Endothelial cell (in vitro differentiated cells): Measurements from ENCODE around the gene ESM1. TPM values are rescaled to one million over a fixed set of nuclear protein-coding genes. Genes with fewer than 3 reads are reported as not detected.
"Not testable (repeated sequence)": the region's sequence is repeated elsewhere in the genome, so short reads cannot be mapped to it uniquely, and the experiment has no call there.

Source experiments
- DNase-seq: peaks from one replicate; pipeline ENCODE4 v3.0.0; 2021; ENCODE audit warnings: low spot score
- H3K27ac Mint-ChIP-seq: one replicate; pipeline ENCODE4 v1.8.0; 2021; ENCODE audit warnings: mixed read lengths, inconsistent platforms; ENCODE audit not compliant: unreplicated experiment
- H3K27me3 Mint-ChIP-seq: one replicate; pipeline ENCODE4 v1.8.0; 2021; ENCODE audit warnings: mild to moderate bottlenecking, moderate library complexity, mixed read lengths, inconsistent platforms; ENCODE audit not compliant: unreplicated experiment
- H3K36me3 Mint-ChIP-seq: one replicate; pipeline ENCODE4 v1.8.0; 2021; ENCODE audit warnings: mild to moderate bottlenecking, low read depth, mixed read lengths, inconsistent platforms; ENCODE audit not compliant: unreplicated experiment
- H3K4me1 Mint-ChIP-seq: one replicate; pipeline ENCODE4 v1.8.0; 2021; ENCODE audit warnings: mild to moderate bottlenecking, mixed read lengths, inconsistent platforms; ENCODE audit not compliant: unreplicated experiment
- H3K4me3 Mint-ChIP-seq: one replicate; pipeline ENCODE4 v1.8.0; 2021; ENCODE audit warnings: mild to moderate bottlenecking, mixed read lengths, inconsistent platforms; ENCODE audit not compliant: unreplicated experiment
- H3K9me3 Mint-ChIP-seq: one replicate; pipeline ENCODE4 v1.8.0; 2021; ENCODE audit warnings: mixed read lengths, inconsistent platforms; ENCODE audit not compliant: unreplicated experiment
- CTCF ChIP-seq: fragments of 200-600 bp; sonication (generic); IDR thresholded peaks from one replicate; pipeline ENCODE4 v1.5.0; 2021; ENCODE audit warnings: antibody characterized with exemption; ENCODE audit not compliant: unreplicated experiment
- total RNA-seq: library from RNA; stranded (reverse); fragmentation: NEBNext Ultra II Directional; extraction: Animal tissue kit (Norgen Biotek cat#: 25700); gene quantifications from one replicate; pipeline ENCODE4 v1.2.1, GENCODE V29; 2021; ENCODE audit not compliant: unreplicated experiment

ESM1 gene
- total RNA-seq, 1 donor from 2014 or later: 8.2 TPM

GRCh38 chr5:55004729-55005128, 19.3 kb upstream of the ESM1 start:
- Mint-ChIP-seq H3K4me3 (no peak overlapping the region), H3K27ac (no peak overlapping the region), H3K9me3 (no peaks in the 10 kb centered on the region), H3K27me3 (peaks cover 2% of the 10 kb centered on the region), H3K36me3 (no peaks in the 10 kb centered on the region), H3K4me1 (peaks cover 2% of the 10 kb centered on the region)
- no peak for DNase-seq
- no peak for TF ChIP-seq CTCF

- H3K4me1 Mint-ChIP-seq: peaks cover 2% of the 10 kb centered on the region
- DNase-seq: no peak
- H3K36me3 Mint-ChIP-seq: no peaks in the 10 kb centered on the region
- no peak overlapping the region for H3K27ac Mint-ChIP-seq
- peaks cover 2% of the 10 kb centered on the region for H3K27me3 Mint-ChIP-seq
- H3K9me3 Mint-ChIP-seq: no peaks in the 10 kb centered on the region
- no peak for TF ChIP-seq CTCF
- no peak overlapping the region for H3K4me3 Mint-ChIP-seq
Observed at GRCh38 chr5:55003432-55004065, 18.2 kb upstream of the ESM1 start.

GRCh38 chr5:55002166-55002565, 16.8 kb upstream of the ESM1 start:
- not testable (repeated sequence) for H3K27me3 Mint-ChIP-seq

GRCh38 chr5:54997081-54997480, 11.7 kb upstream of the ESM1 start:
- Mint-ChIP-seq H3K36me3 (no peaks in the 10 kb centered on the region), H3K4me3 (no peak overlapping the region), H3K27ac (no peak overlapping the region)

More at GRCh38 chr5:55002166-55002565, 16.8 kb upstream of the ESM1 start:
- H3K4me1 Mint-ChIP-seq, H3K27ac Mint-ChIP-seq, H3K9me3 Mint-ChIP-seq, DNase-seq, H3K4me3 Mint-ChIP-seq, H3K36me3 Mint-ChIP-seq: not testable (repeated sequence)

GRCh38 chr5:54996466-54996865, 11.1 kb upstream of the ESM1 start:
- TF ChIP-seq CTCF: no peak
- DNase-seq: no peak
- no peaks in the 10 kb centered on the region for H3K9me3 Mint-ChIP-seq

More at GRCh38 chr5:54997081-54997480, 11.7 kb upstream of the ESM1 start:
- Mint-ChIP-seq H3K9me3 (no peaks in the 10 kb centered on the region), H3K27me3 (peaks cover 7% of the 10 kb centered on the region), H3K4me1 (peaks cover 21% of the 10 kb centered on the region)
- TF ChIP-seq CTCF: no peak
- no peak for DNase-seq

More at GRCh38 chr5:54996466-54996865, 11.1 kb upstream of the ESM1 start:
- Mint-ChIP-seq H3K4me1 (peaks cover 21% of the 10 kb centered on the region), H3K4me3 (no peak overlapping the region), H3K27me3 (peaks cover 7% of the 10 kb centered on the region), H3K27ac (no peak overlapping the region), H3K36me3 (no peaks in the 10 kb centered on the region)
